LNCAP (cell line): ENCODE results near the gene DIPK1A.

ENCODE experiments used
- TF ChIP-seq, protein P1 (sequence below): fragments of 450-650 bp; IDR thresholded peaks from 2 replicates; pipeline ENCODE4 v1.5.1; 2017; ENCODE audit warnings: mild to moderate bottlenecking

DIPK1A gene

GRCh38 chr1:92831368-92831761 lies 129.9 kb downstream of the DIPK1A start:
- TF ChIP-seq, protein P1, sequence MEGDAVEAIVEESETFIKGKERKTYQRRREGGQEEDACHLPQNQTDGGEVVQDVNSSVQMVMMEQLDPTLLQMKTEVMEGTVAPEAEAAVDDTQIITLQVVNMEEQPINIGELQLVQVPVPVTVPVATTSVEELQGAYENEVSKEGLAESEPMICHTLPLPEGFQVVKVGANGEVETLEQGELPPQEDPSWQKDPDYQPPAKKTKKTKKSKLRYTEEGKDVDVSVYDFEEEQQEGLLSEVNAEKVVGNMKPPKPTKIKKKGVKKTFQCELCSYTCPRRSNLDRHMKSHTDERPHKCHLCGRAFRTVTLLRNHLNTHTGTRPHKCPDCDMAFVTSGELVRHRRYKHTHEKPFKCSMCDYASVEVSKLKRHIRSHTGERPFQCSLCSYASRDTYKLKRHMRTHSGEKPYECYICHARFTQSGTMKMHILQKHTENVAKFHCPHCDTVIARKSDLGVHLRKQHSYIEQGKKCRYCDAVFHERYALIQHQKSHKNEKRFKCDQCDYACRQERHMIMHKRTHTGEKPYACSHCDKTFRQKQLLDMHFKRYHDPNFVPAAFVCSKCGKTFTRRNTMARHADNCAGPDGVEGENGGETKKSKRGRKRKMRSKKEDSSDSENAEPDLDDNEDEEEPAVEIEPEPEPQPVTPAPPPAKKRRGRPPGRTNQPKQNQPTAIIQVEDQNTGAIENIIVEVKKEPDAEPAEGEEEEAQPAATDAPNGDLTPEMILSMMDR, result no peak

GRCh38 chr1:92826792-92827191 lies 134.5 kb downstream of the DIPK1A start:
- TF ChIP-seq, protein P1, result no peak

- TF ChIP-seq, protein P1, result no peak
These were observed 138.4 kb downstream of the DIPK1A start for GRCh38 chr1:92822879-92823278.

DNA sequence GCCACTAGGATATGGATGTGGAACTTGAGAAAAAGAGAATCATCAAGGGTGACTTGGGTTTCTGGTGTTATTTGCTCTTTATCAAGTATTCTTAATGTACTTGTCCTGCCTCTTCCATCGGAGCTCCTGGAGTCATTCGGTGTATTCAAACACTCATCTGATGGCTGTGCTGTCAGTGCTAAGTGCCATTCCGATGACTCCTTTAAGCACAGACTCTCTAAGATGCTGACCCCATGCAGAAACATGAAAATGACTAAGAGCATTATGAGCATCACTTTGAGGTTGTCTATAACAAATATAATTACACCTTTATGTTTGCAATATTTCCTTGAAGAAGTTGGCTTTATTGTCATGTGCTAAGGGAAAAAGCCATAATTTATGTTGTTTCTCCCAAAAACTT lies 140.7 kb downstream of the DIPK1A start:
- TF ChIP-seq, protein P1, result no peak

- TF ChIP-seq, protein P1, result no peak
These were observed 141.2 kb downstream of the DIPK1A start for GRCh38 chr1:92820024-92820423.

- TF ChIP-seq, protein P1, result peak; percentile 62; the same call in 1 of the 2 replicates
These were observed 143.1 kb downstream of the DIPK1A start for GRCh38 chr1:92817986-92818764.

- TF ChIP-seq, protein P1, result no peak
These were observed 144.0 kb downstream of the DIPK1A start for GRCh38 chr1:92817137-92817697.
